CD4-positive, alpha-beta T cell treated with Interleukin-21 for 1 hour (primary cell): ENCODE results near the gene PTPRT.

ENCODE experiments used
- DNase-seq: peaks from one replicate; pipeline ENCODE4 v3.0.0-alpha.2; 2020

PTPRT gene

DNA sequence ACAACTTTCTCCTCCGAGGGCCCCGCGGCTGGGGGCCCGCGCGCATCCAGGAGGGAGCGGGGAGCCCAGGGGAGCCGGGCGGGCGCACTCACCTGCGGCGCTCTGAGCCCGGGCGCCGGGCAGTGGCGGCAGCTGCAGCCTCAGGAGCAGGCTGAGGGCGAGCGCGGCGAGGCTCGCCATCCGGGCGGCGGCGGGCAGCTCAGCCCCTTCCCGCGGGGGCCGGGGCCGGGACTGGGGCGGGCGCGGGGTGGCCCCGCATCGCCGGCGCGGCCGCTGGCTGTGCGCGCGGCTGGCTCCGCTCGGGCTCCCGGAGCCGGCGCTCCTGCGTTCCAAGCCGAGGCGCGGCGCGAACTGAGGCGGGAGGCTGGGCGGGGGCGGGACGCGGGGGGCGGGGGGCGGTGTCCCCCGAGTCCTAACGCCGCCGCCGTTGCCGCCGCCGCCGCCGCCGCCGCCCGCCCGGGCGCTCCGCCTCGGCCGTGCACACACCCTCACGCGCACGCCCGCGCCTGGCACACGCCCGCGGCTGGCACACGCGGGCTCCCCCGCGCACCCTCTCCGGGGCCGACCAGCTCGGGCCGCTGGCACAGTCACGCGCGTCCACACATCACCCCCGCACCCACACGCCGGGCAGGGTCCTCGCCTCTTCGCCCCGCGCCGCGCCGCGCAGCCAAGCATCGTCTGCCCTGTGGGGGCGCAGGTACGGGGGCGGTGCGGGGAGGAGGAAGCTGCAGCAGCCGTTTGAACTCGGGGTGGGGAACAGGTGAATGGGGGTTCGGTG, at the start of gene PTPRT:
PTPRT (minus strand) TSS at position 353 of the 778 bp plus-strand sequence; CDS start at position 180, 173 bp downstream.
- DNase-seq, result no peak

- DNase-seq, result no peak
These were observed 49.1 kb upstream of the PTPRT start for GRCh38 chr20:43238833-43239232.

- DNase-seq, result no peak
These were observed 48.6 kb upstream of the PTPRT start for GRCh38 chr20:43238266-43238665.

- no peak for DNase-seq
These were observed 48.0 kb upstream of the PTPRT start for GRCh38 chr20:43237651-43238168.

DNA sequence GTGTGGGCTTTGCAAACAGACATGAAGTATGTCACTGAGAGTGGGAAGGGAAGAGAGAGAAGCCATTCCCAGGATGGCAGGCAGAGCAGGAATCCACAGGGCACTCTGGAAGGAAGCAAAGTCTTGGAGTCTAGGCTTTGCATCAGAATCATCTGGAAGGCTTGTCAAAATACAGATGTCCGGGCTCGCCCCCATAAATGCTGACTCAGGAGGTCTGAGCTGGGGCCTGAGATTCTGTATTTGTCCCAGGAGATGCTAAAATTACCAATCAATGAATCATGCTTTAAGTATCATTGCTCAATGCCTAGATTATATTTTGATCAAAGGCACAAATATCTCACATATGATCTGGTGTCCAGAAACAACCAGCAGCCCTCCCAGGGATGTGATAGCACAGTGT, 46.3 kb upstream of the PTPRT start:
- no peak for DNase-seq

DNA sequence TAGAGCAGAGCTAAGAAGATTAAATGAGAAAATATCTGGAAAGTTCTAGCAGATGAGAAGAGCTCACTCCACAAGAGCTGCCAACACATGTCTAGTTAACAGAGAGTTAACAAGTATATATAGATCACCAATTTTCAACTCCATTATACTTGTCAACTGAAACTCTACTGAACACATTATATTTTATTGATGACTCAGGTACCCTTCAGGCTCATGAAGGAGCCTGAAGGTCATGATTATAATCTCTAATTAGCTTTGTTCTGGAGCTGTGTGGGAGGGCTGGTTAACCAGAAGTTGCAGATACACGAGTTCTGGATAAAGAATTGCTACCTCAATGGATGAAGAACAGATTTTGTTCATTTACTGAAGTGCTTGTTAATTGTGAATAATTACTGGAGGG, 42.1 kb upstream of the PTPRT start:
- no peak for DNase-seq

GRCh38 chr20:43229696-43230095, 40.0 kb upstream of the PTPRT start:
- no peak for DNase-seq

DNA sequence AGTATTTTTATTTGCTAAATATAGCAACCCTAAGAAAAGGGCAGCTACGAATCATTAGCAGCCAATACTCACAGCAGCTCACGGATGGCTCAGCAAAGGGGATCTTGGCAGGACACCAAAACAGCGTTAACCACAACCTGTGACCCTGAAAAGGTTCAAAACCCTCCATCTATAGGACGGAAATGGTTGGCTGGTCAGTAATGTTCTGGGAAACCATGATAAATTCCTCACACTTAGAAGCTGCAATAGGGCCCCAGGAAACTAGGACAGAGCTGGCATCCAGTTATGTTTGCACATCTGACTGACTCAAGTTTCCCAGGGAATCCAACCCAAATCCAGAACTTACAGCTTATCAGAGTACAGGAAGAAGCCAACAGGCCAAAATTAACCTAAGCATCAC, 30.9 kb upstream of the PTPRT start:
- DNase-seq, result no peak

DNA sequence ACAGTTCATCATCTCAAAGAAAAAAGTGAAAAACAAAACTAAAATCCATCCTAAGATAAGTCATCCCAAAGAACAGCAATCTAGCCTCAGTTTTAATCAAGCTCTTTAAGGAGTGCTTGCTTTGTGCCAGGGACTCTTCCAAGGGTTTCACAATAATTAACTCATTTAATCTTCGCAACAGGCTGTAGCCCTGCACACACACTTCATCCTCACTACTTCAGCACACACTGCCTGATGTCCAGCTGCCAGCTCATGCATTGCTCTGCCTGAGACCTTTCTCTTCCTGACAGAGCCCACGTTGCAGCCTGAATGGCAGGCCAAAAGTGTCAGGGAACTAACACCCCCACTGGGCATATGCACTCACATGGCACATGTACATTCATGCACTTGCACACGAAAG, 21.2 kb upstream of the PTPRT start:
- DNase-seq, result no peak

DNA sequence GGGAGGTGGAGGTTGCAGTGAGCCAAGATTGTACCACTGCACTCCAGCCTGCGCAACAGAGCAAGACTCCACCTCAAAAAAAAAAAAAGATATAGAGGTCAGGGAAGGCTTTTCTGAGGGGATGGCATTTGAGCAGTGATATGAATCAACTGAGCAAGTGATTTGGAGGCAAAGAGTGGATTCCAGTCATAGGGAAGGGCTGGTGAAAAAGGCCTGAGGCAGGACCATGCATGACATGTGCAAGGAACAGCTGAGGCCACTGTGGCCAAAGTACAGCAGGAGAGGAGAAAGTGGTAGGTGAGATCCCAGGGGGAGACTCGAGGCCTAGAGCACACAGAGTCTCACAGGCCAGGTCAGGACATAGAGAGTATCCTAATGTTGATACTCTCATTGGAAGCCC, 20.1 kb upstream of the PTPRT start:
- no peak for DNase-seq

DNA sequence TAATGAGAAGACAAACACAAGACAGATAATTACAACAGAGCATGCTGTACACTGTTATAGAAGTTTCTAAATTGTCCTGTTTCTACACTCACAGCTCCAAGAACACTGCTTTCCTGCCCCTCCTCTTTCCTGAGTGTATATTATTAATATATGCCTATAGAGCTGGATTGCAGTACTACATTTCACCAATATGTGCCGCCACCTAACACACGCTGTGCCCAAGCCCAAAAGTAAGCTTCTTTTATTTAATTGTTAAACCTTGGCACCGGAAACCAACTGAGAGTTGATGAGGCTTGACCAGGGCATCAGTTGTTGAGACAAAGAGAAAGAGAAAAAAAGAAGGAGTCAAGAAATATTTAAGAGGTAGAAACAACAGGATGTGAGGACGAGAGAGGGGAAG, 16.0 kb upstream of the PTPRT start:
- DNase-seq, result no peak

DNA sequence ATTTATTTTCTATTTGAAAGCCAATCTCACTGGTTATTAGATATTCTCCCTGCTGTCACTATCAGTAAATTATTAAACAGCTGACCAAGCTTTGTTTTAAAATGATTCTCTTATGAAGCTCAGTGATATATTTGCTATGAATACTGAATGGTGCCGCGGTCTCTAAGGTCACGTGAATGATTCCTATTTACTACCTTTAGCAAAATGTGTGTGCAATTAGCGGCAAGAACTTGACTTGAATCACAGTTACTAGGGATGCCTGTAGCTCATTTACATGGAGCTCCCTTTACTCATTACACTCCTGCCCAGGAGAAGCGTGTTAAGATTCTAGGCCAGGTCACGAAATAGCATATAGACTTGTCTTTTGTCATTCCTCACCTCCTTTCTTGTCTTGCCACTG, 12.4 kb upstream of the PTPRT start:
- DNase-seq, result no peak

- no peak for DNase-seq
These were observed 8.9 kb upstream of the PTPRT start for GRCh38 chr20:43198607-43199006.

DNA sequence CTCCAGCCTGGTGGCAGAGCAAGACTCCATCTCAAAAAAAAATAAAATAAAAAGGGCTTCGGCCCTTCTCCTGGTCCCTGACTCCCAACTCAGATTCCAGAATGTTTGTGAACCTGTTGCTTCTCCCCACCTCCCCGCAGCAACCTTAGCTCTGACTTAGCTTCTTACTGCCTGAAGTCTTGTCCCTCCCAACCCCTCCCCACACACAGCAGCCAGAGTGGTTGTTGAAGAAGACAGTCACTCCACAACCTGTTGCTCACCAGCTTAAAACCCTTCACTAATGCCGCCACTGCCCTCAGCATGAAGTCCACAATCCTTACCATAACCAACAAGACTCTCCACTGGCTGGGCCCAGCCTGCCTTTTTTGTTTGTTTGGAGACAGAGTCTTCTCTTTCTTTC, 6.5 kb upstream of the PTPRT start:
- no peak for DNase-seq

GRCh38 chr20:43194137-43194536, 4.4 kb upstream of the PTPRT start:
- no peak for DNase-seq

DNA sequence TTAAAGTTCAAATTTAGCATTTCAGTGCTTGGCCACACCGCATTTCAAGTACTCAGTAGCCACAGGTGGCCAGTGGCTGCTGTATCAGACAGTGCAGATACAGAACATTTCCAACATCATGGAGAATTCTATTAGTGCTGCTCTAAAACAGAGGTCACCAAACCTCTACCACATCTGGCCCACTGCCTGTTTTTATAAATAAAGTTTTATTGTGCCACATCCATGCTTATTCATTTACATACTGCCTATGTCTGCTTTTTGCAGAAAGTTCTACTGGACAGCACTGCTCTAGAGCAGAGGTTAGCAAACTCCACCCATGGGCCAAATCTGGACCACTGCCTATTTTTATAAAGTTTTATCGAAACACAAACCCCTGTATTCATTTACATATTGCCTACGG, 3.7 kb upstream of the PTPRT start:
- no peak for DNase-seq

DNA sequence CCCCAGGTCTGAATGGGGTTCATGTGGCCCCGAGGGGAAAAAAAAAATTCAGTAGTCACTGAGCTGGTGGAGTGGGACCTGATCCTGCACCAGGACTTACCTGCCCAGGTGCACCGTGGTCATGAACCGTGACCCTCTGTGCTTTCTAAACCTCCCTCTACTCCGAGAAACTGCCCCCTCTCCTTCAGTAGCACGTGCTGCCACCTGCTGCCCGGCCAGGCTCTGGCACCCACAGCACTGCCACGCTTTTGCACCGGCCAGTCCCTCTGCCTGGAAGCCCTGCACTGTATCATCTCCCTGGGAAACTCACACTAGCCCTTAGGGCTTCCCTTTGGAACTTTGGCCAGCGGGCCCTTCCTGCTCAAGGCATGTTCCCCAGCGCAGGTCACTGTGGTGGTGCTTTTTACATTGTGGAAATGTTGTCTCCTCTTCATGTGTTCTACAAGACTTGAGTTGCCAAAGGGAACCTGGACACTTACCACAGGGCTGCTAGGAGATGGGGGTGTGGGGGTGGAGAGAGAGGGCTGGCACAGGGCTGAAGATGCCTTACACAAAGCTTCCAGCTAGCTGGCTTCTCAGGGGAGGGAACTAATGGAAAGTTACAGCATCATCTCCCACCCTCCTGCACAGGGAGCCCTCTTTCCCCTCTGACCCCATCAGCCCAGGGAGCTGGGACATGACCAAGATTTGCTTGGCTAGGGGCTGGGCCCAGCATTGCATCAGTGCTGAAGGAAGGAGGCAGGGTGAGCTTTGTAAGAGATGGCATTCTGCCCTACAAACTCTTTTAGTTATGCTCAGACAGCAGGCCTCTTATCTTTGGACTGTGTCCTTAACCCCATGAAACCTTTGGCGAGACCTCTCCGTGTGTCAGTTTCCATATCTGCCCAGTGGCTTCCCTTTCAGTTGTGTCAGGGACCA, 2.5 kb upstream of the PTPRT start:
- DNase-seq, result no peak

DNA sequence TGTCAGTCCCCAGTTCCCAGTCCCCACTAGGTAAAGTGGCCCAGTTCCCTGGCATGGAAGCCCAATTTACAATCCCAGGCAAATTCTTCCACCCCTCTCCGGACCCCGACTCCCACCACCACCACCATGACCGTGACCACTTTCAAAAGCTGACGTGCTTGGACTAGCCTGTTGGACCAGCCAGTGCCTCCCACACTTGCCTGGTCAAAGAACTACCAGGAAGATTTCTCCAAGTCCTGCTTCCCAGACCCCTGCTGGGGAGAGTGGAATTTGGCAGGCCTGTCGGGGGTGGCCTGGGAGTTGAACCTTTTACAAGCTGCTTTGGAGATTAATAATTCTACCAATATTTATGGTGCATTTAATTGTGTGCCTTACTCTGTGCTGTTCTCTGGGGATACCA, 1.4 kb upstream of the PTPRT start:
- no peak for DNase-seq

DNA sequence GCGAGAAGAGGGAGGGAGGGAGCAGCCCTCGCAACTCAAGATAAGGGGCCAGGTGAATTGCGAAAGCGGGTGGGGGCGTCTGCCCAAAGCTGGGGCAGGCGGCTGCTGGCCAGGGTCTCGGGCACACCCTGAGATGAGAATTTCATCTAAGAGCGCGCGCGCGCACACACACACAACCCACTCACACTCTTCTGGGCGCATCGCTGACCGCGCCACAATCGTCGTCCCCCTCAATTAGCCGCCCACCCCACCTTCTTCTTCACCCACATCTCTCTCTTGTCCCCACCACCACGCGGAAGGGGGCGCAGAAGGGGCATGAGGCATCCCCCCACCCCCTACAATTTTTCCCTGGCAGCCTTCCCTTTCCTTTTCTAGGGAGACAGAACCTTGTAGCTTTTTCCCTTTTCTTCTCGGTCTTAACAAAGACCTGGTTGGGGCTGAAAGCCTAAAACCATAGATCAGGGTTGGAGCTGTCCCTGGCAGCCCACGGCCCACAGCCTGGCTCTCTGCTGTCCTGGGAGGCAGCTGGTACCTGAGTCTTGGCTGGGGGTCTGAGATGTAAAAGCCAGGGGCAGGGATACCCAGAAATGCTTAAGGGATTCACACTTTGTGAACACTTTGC, 737 bp upstream of the PTPRT start:
- no peak for DNase-seq

GRCh38 chr20:43188861-43189553, 699 bp downstream of the PTPRT start:
- no peak for DNase-seq

DNA sequence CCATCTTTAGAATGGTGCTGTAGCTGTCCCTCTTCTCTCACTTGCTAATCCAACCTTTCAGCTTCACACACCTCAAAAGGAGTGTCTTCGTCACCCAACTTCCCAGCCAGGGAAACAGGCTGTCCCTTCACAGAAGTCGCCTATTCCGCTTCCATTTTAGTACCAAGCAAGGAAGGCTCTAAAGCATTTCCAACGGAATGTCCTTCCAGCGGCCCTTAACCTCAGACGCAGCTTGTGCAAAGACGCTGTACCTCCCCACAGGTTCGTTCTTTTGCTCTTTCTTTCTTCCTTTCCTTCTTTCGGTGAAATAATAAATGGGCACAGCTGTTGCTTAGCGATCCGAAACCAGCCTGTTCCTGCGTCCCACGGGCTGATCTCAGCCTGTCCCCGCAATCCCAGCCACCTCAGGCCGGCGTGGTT, 1.5 kb downstream of the PTPRT start:
- no peak for DNase-seq

DNA sequence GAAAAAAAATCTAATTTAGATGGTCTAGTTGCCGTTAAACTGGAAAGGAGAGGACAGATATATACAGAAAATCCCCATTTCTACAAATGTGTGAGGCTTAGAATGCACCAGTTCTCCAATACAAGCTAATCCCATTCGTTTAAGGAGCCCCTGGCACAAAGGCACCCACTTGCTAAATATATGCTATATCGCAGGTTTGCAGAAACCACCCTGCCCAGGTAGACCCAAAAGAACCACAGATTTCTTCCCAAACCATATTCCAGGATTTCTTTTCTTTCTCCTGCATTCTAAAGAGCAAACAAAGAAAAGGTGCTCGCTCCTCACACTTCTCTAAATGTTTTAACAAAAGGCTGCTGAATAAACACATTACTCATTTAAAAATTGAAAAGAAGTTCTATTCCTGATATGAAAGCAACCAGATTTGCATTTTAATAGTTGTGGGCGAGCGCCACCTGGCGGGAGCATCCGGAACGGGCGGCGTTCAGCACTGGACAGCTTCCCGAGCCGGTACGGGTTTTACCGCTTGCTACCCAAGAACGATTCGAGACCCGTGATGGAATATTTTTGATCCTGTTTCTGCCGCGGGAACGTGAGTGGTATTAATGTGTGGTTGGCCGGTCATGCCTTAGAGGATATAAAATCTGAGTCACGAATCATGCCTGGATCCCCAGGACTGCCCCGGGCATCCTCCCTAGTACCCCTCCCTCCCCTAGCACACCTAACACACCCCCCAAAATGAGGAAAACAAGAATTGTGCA, 2.1 kb downstream of the PTPRT start:
- peak; percentile 46 for DNase-seq
